ENCODE results near the gene EEIG1. TPM values are rescaled to one million over a fixed set of nuclear protein-coding genes. Genes with fewer than 3 reads are reported as not detected.

EEIG1 gene
- total and polyA plus RNA-seq, 2 donors (not counting 1 experiment from before 2014, with no cell fraction given) = 57.2 to 245 TPM

DNA sequence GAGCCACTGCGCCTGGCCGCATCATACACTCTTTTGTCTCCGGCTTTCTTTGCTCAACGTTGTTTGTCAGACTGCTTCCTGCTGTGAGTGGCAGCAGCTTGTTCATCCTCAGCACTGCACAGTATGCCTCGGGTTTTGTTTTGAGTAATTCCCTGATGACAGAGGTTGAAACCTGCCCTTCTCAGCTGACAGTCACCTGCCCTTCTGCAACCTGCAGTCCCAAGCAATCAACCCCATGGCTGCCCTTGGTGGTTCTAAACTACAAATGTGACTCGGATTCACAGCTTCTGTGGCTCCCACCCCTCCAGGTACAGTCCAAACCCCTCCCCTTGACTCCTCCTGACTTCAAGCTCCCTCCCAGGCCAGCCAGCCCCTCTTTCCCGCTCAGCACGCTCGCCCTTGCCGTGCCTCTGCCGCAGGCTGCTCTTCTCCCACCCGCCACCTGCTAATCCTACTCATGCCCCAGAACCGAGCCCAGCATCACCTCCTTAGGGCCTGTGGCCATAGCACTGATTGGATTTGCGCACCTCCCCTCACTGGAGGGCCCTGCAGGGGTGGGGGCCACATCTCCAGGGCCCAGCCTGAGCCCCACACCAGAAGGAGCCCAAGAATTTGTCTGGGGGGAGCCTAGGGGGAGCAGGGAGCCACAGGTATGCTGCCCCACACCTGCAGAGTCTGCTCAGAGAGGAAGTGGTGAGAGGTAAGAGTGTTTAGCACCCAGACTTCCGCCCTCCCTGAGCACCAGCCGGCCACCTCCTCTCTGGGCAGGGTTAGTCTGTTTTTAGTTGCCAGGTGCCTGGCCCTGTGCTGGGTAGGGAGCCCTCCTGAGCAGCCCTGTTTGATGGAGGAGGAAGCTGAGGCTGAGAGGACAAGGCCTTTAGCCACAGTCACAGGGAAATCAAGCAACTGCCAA lies 10.1 kb downstream of the EEIG1 start:
- DNase-seq (peak; percentile 87), ATAC-seq (ENCODE audit: low read depth) (peak; percentile 69)
- Histone ChIP-seq H4K20me1 (ENCODE audit: control insufficient read depth, insufficient read depth, low read length, poor library complexity, severe bottlenecking) (peaks cover 90% of the 10 kb centered on the region), H3K36me3 (replicated peaks in 1 of 2; ENCODE audit: control extremely low read depth in 1 of 2, control insufficient read depth in 1 of 2, extremely low read depth in 1 of 2, insufficient read depth in 2 of 2, low read length in 1 of 2) (peaks cover 0 to 29% of the 10 kb centered on the region in 2 experiments), H3K4me2 (replicated peaks; ENCODE audit: low read depth, low read length, poor library complexity, severe bottlenecking) (peak overlapping the region; percentile 76), H3K27me3 (replicated peaks in 1 of 4; ENCODE audit: control extremely low read depth in 1 of 4, control insufficient read depth in 3 of 4, insufficient read depth in 4 of 4, low read length in 3 of 4) (no peaks in the 10 kb centered on the region), H3K4me3 (ENCODE audit: control extremely low read depth in 1 of 5, extremely low read depth in 1 of 5, insufficient read depth in 1 of 5, low read depth in 2 of 5, low read length in 4 of 5) (peak overlapping the region in 3 of 5 experiments; percentile 5 to 18 (median 6)), H3K79me2 (ENCODE audit: control insufficient read depth, insufficient read depth, low read length) (peaks cover 99% of the 10 kb centered on the region), H3K4me1 (ENCODE audit: control insufficient read depth in 2 of 2, insufficient read depth in 2 of 2, low read length in 2 of 2) (peaks cover 99 to 100% of the 10 kb centered on the region in 2 donors), H3K9me3 (ENCODE audit: control extremely low read depth in 1 of 3, control insufficient read depth in 2 of 3, insufficient read depth in 1 of 3, low read length in 2 of 3) (no peaks in the 10 kb centered on the region), H2AFZ (ENCODE audit: insufficient read depth, low read depth, low read length, poor library complexity, severe bottlenecking) (no peak overlapping the region), H3K27ac (ENCODE audit: low read length in 2 of 2) (peak overlapping the region; percentile 91 to 97), H3K9ac (ENCODE audit: low read length) (peak overlapping the region; percentile 40)
- H3K4me1 Mint-ChIP-seq = peaks cover 98% of the 10 kb centered on the region
- H3K4me3 Mint-ChIP-seq = peak overlapping the region; percentile 77
- intact Hi-C loops (cut with micrococcal nuclease) = loop anchor here (1.0 to 5.0 kb wide), 3 partner anchors 9 to 37 kb away; no protein-coding TSS in a partner anchor
- POLR2A ChIA-PET = interaction anchor here (0.6 to 2.8 kb wide), 13 partner anchors 10 to 236 kb away, joined by 3 to 28 read pairs (median 4); partner anchors contain the start of genes EEIG1 and TOR2A
- WGBS (ENCODE audit: insufficient coverage) = 53% methylated on average over 11 of the region's 16 CpGs
- TF ChIP-seq, protein P1, sequence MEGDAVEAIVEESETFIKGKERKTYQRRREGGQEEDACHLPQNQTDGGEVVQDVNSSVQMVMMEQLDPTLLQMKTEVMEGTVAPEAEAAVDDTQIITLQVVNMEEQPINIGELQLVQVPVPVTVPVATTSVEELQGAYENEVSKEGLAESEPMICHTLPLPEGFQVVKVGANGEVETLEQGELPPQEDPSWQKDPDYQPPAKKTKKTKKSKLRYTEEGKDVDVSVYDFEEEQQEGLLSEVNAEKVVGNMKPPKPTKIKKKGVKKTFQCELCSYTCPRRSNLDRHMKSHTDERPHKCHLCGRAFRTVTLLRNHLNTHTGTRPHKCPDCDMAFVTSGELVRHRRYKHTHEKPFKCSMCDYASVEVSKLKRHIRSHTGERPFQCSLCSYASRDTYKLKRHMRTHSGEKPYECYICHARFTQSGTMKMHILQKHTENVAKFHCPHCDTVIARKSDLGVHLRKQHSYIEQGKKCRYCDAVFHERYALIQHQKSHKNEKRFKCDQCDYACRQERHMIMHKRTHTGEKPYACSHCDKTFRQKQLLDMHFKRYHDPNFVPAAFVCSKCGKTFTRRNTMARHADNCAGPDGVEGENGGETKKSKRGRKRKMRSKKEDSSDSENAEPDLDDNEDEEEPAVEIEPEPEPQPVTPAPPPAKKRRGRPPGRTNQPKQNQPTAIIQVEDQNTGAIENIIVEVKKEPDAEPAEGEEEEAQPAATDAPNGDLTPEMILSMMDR (IDR thresholded peaks at IDR 0.05) = no peak
- no peak for TF ChIP-seq EZH2 (IDR thresholded peaks at IDR 0.05; ENCODE audit: borderline replicate concordance, insufficient read depth, low read depth, low read length, poor library complexity, severe bottlenecking)
- H3K9me3 Mint-ChIP-seq (ENCODE audit: insufficient read depth) = no peaks in the 10 kb centered on the region
- peak overlapping the region; percentile 96 for H3K27ac Mint-ChIP-seq
- H3K27me3 Mint-ChIP-seq = no peaks in the 10 kb centered on the region
- CTCF ChIA-PET = interaction anchor here (1.2 to 20.6 kb wide), 8 partner anchors 11 to 147 kb away, joined by 3 to 282 read pairs (median 8); partner anchors contain the start of gene EEIG1

Data from B cell (primary cell).